Natural killer cell (primary cell): ENCODE data around the gene MPRIP. TPM values are rescaled to one million over a fixed set of nuclear protein-coding genes. Genes with fewer than 3 reads are reported as not detected.
A peak's percentile ranks its signal among the peaks of the same experiment; 100 is the strongest.

ENCODE experiments used
- ATAC-seq, 3 donors: fragments of 150-1000 bp in 2 of 3; fragments of 200-7000 bp in 1 of 3; cut with Tn5 transposase; 1 replicate in 1 of 3; 2 replicates in 2 of 3; pipeline ENCODE4 v1.10.0; 2021; ENCODE audit warnings: mild to moderate bottlenecking in 2 of 3, moderate library complexity in 2 of 3
- DNase-seq, 2 donors: peaks; one replicate each; pipeline versions ENCODE4 v3.0.0 to v3.0.0-alpha.2; 2013 to 2021; ENCODE audit warnings: mixed read lengths in 1 of 2
- H3K27ac ChIP-seq: one replicate; pipeline ENCODE4 v1.5.1; 2013; ENCODE audit warnings: mild to moderate bottlenecking, low read length
- H3K27me3 ChIP-seq: one replicate; pipeline ENCODE4 v1.6.1; 2013; ENCODE audit warnings: low read length; ENCODE audit not compliant: control insufficient read depth, insufficient read depth
- H3K36me3 ChIP-seq: one replicate; pipeline ENCODE4 v1.6.1; 2013; ENCODE audit warnings: low read length; ENCODE audit not compliant: control insufficient read depth, insufficient read depth
- H3K4me1 ChIP-seq: one replicate; pipeline ENCODE4 v1.6.1; 2013; ENCODE audit warnings: low read length; ENCODE audit not compliant: control insufficient read depth, insufficient read depth
- H3K4me3 ChIP-seq: one replicate; pipeline ENCODE4 v1.5.1; 2013; ENCODE audit warnings: low read length
- H3K9me3 ChIP-seq: one replicate; pipeline ENCODE4 v1.6.1; 2013; ENCODE audit warnings: low read length; ENCODE audit not compliant: control insufficient read depth, insufficient read depth
- H3K27ac Mint-ChIP-seq, 2 donors: one replicate each; pipeline ENCODE4 v1.8.0; 2022; ENCODE audit warnings: mild to moderate bottlenecking in 2 of 2, mixed read lengths in 2 of 2, moderate library complexity in 1 of 2
- H3K27me3 Mint-ChIP-seq, 2 donors: one replicate each; pipeline ENCODE4 v1.8.0; 2022; ENCODE audit warnings: low read depth in 2 of 2, mixed read lengths in 2 of 2
- H3K36me3 Mint-ChIP-seq: one replicate; pipeline ENCODE4 v1.8.0; 2022; ENCODE audit warnings: mixed read lengths
- H3K4me1 Mint-ChIP-seq, 2 donors: one replicate each; pipeline ENCODE4 v1.8.0; 2022; ENCODE audit warnings: mixed read lengths in 2 of 2
- H3K4me3 Mint-ChIP-seq: one replicate; pipeline ENCODE4 v1.8.0; 2022; ENCODE audit warnings: mild to moderate bottlenecking, moderate library complexity, mixed read lengths
- H3K9me3 Mint-ChIP-seq, 2 donors: one replicate each; pipeline ENCODE4 v1.8.0; 2022; ENCODE audit warnings: mixed read lengths in 2 of 2
- CTCF ChIP-seq: fragments of 200-600 bp; IDR thresholded peaks from one replicate; pipeline ENCODE4 v1.8.0; 2022; ENCODE audit warnings: antibody characterized with exemption
- WGBS: methylation state at CpG from one replicate; pipeline ENCODE4 v1.1.7; 2013; ENCODE audit warnings: missing lambda C conversion rate; ENCODE audit not compliant: insufficient coverage; 5-methylcytosine and 5-hydroxymethylcytosine counted together
- intact Hi-C: fragments of 100-400 bp; cut with micrococcal nuclease; formaldehyde crosslinking; loops from one replicate; pipeline ENCODE4 v1.14.2; 2022
- total RNA-seq, 4 donors: library from RNA; stranded (reverse); fragments of 120-200 nt in 1 of 4; gene quantifications; one replicate each; pipeline versions ENCODE4 v1.2.3 to v1.2.4, GENCODE V29; 2013 to 2022

The MPRIP gene
- total RNA-seq, 3 donors from 2014 or later (not counting 1 experiment from before 2014, with no cell fraction given) = 225 to 272 (median 229) TPM

- 98% methylated on average over 6 of the region's 6 CpGs for WGBS
- Histone ChIP-seq H3K27ac (no peak overlapping the region), H3K9me3 (no peaks in the 10 kb centered on the region), H3K4me1 (peaks cover 6% of the 10 kb centered on the region), H3K36me3 (peaks cover 10% of the 10 kb centered on the region), H3K4me3 (no peak overlapping the region), H3K27me3 (no peaks in the 10 kb centered on the region)
- Mint-ChIP-seq H3K9me3 (no peaks in the 10 kb centered on the region), H3K27me3 (no peaks in the 10 kb centered on the region), H3K27ac (no peak overlapping the region), H3K4me3 (no peak overlapping the region), H3K4me1 (peaks cover 0 to 19% of the 10 kb centered on the region in 2 donors), H3K36me3 (no peaks in the 10 kb centered on the region)
- DNase-seq = no peak
- no peak for ATAC-seq
- TF ChIP-seq CTCF = no peak
- intact Hi-C loops = no loop called here
Observed at GRCh38 chr17:17102176-17102575, 59.9 kb downstream of the MPRIP start.

GRCh38 chr17:17103160-17103559 is 60.9 kb downstream of the MPRIP start:
- TF ChIP-seq CTCF = no peak
- intact Hi-C loops = no loop called here
- H3K27me3 Mint-ChIP-seq = no peaks in the 10 kb centered on the region
- no peak overlapping the region for H3K4me3 Mint-ChIP-seq
- no peak overlapping the region for H3K27ac ChIP-seq
- H3K36me3 ChIP-seq = peaks cover 5% of the 10 kb centered on the region
- no peaks in the 10 kb centered on the region for H3K27me3 ChIP-seq
- peak overlapping the region; percentile 60 to 95 for H3K27ac Mint-ChIP-seq
- H3K9me3 ChIP-seq = no peaks in the 10 kb centered on the region
- no peak for DNase-seq
- H3K9me3 Mint-ChIP-seq = no peaks in the 10 kb centered on the region
- WGBS = 96% methylated on average over 6 of the region's 6 CpGs
- H3K4me1 ChIP-seq = peaks cover 16% of the 10 kb centered on the region
- no peaks in the 10 kb centered on the region for H3K36me3 Mint-ChIP-seq
- ATAC-seq = no peak
- peaks cover 7 to 29% of the 10 kb centered on the region in 2 donors for H3K4me1 Mint-ChIP-seq
- H3K4me3 ChIP-seq = no peak overlapping the region

GRCh38 chr17:17104036-17104435 is 61.8 kb downstream of the MPRIP start:
- no peak overlapping the region for H3K4me3 ChIP-seq
- WGBS = 90% methylated on average over 6 of the region's 6 CpGs
- peaks cover 5% of the 10 kb centered on the region for H3K36me3 ChIP-seq
- Mint-ChIP-seq H3K36me3 (no peaks in the 10 kb centered on the region), H3K27ac (peak overlapping the region; percentile 60 to 95), H3K27me3 (no peaks in the 10 kb centered on the region), H3K4me3 (no peak overlapping the region), H3K9me3 (no peaks in the 10 kb centered on the region), H3K4me1 (peaks cover 15 to 37% of the 10 kb centered on the region in 2 donors)
- no peaks in the 10 kb centered on the region for H3K27me3 ChIP-seq
- intact Hi-C loops = no loop called here
- DNase-seq = no peak
- TF ChIP-seq CTCF = no peak
- peaks cover 25% of the 10 kb centered on the region for H3K4me1 ChIP-seq
- H3K27ac ChIP-seq = no peak overlapping the region
- no peak for ATAC-seq
- no peaks in the 10 kb centered on the region for H3K9me3 ChIP-seq

GRCh38 chr17:17104494-17104893 is 62.2 kb downstream of the MPRIP start:
- TF ChIP-seq CTCF = no peak
- peaks cover 20 to 42% of the 10 kb centered on the region in 2 donors for H3K4me1 Mint-ChIP-seq
- no peak for ATAC-seq
- H3K4me1 ChIP-seq = peaks cover 30% of the 10 kb centered on the region
- no peaks in the 10 kb centered on the region for H3K27me3 ChIP-seq
- intact Hi-C loops = no loop called here
- peak overlapping the region; percentile 29 to 95 for H3K27ac Mint-ChIP-seq
- H3K27me3 Mint-ChIP-seq = no peaks in the 10 kb centered on the region
- no peak overlapping the region for H3K4me3 ChIP-seq
- H3K36me3 ChIP-seq = peaks cover 5% of the 10 kb centered on the region
- WGBS = 92% methylated on average over 11 of the region's 11 CpGs
- no peak overlapping the region for H3K4me3 Mint-ChIP-seq
- no peaks in the 10 kb centered on the region for H3K36me3 Mint-ChIP-seq
- H3K9me3 Mint-ChIP-seq = no peaks in the 10 kb centered on the region
- H3K27ac ChIP-seq = no peak overlapping the region
- DNase-seq = no peak
- no peaks in the 10 kb centered on the region for H3K9me3 ChIP-seq
